GM18873 (cell line): ENCODE results near the gene UHRF1.

Source experiments
- ATAC-seq: cut with Tn5 transposase; IDR thresholded peaks from one replicate; pipeline ENCODE4 v1.9.1; 2021; ENCODE audit warnings: mild to moderate bottlenecking, moderate library complexity, moderate number of reproducible peaks; ENCODE audit not compliant: unreplicated experiment, low FRiP score

Gene UHRF1

DNA sequence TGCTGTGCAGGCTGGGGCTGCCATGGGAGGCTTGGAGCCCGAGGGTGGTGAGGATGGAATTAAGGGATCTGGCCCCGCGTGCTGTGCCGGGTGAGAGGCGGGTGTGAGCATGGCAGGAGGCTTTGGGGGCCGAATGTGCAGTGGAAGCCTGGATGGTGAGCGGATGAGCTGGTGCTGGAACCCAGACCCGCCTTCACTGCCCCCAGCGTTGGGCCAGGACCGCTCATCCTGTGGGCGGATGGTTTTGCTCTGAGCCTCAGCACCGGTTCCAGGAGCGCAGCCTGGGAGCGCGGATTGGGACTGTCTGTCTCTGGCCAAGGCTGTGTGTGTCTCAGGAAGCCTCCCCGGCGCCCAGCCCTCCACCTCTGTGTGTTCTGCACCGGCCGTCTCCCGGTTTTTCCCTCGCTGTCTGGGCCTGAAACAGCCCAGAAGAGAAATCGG, 76.3 kb downstream of the UHRF1 start:
- no peak for ATAC-seq

DNA sequence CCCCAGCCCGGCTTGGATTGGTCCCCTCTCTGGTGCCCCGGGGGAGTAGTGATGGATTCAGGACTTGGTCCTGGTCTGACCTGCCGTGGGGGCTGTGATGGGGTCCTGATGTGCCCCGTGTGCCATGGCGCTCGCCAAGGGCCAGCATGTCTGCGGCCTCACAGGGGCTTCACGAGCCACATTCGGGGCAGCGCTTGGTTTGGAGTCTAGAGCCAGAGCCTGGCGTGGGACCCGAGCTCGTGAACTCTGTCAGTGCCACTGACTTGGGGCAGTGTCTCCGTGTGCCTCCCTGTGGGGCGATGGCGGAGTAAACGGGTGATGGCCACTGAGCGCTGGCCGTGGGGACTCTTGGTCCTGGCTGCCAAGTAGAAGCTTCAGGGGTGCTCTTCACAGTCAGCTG, 76.8 kb downstream of the UHRF1 start:
- ATAC-seq: no peak

DNA sequence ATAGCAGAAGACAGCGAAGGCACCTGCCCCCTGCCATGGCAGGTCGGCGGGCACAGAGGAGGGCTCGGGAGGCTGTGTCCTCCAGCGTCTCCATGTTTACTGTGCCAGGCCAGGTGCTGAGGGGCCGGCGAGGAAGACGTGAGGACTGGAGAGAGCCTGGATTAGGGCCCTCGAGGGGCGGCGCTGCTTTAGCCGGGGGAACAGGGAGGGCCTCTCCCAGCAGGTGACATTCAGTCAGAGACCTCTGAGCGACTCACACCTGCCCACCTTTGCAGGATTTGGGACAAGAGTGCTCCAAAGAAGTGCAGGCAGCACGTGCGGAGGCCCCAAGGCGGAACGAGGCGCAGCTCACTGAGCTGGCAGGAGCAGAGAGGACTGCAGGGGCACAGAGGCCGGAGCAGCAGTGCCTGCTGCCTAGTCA, 77.2 kb downstream of the UHRF1 start:
- no peak for ATAC-seq

DNA sequence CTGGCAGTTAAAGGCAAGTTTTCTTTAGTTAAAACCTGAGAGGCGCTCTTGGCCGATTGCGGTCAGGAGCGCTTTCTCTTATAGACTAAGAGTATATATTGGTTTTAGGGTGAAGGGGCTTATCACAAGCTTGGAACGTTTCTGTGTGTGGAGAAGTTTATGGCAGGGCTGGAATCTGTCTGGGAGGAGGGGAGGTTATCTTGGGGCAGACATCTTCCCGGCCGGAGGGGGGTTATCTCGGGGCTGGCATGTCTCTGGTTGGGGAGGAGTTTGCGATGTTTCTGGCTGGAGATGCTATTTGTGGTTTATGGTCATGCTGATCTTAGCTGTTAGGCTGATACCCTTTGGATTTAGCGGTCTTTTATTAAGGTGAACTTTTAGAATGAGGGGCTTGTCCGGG, 78.0 kb downstream of the UHRF1 start:
- no peak for ATAC-seq

DNA sequence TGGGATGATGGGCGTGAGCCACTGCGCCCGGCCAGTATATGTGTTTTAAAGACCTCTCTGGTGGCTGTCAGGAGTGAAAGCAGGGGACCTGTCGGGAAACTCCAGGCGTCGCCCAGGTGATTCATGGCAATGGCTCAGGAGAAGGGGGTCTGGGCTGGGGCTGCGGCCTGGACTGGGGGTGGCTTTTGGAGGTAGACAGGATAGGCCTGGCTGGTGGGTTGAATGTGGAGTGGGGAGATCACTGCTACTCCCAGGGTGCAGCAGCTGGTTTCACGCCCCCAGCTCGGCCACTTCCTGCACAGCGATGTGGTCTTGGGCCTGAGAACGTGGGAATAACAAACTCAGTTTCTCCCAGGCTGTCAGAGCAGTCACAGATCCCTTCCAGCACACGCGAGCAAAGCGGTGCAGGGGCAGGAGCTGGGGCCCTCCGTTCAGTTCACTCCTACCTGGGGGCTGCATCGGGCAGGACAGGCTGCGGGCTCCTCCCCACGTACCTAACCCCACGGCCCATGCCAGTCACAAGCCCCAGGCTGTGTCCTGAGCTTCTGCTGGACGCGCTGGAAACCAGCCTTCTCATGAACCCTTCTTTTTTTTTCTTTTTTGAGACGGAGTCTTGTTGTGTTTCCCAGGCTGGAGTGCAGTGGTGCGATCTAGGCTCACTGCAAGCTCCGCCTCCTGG, 78.5 kb downstream of the UHRF1 start:
- no peak for ATAC-seq

DNA sequence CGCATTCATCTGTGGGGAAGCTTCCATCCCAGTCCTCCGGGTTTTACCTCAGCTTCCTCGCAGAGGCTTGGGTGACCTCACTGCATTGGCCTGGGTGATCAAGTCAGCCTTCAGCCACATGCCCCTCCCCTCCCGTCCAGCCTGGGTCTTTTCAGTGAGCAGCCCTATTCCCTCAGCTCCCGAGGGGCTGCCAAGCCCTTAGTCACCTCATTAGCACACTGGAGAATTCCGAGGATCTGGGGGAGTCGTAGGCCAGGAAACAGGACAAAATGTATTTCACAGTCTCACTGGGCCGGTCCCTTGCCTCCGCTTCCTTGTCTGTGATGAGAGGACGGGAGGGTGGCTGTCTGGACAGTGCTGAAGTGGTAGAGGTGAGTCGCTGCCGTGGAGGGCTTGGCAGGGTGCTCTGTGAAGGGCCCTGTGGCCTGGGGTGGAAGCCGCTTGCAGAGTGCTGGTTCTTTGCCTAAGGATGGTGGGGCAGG, 79.5 kb downstream of the UHRF1 start:
- no peak for ATAC-seq

DNA sequence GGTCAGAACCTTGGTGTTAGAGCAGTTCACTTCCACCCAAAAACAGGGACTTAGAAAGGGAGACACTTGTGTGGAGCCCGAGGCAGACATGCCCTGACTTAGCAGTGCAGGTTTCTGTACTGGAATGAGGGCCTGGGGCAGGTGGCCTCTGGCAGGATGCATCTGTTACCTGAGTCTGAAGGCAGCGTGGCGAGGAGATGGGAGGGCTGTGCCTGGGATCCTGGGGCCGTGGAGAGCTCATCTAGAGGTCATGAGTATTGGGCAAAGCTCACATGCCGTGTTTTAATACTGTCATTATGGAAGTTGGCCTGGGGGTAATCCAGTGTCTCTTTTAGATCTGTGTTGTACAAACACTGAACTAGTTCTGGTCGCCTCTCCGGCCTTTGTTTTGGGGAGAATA, 81.0 kb downstream of the UHRF1 start:
- ATAC-seq: no peak

DNA sequence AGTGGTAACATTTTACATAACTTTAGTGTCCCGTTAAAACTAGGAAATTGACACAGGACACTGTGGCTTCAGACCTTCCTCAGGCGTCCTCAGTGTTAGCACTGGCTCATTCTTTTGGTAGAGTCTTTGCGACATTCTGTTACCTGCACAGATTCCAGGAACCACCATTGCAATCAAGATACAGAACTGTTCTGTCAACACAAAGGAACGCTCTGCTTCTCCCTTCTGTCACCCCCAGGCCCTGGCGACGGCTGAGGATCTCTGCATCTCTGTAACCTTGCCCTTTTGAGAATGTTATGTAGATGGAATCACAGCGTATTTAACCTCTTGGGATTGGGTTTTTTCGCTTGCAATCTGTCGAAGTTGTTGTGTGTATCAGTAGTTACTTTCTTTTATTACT, 82.2 kb downstream of the UHRF1 start:
- ATAC-seq: no peak

DNA sequence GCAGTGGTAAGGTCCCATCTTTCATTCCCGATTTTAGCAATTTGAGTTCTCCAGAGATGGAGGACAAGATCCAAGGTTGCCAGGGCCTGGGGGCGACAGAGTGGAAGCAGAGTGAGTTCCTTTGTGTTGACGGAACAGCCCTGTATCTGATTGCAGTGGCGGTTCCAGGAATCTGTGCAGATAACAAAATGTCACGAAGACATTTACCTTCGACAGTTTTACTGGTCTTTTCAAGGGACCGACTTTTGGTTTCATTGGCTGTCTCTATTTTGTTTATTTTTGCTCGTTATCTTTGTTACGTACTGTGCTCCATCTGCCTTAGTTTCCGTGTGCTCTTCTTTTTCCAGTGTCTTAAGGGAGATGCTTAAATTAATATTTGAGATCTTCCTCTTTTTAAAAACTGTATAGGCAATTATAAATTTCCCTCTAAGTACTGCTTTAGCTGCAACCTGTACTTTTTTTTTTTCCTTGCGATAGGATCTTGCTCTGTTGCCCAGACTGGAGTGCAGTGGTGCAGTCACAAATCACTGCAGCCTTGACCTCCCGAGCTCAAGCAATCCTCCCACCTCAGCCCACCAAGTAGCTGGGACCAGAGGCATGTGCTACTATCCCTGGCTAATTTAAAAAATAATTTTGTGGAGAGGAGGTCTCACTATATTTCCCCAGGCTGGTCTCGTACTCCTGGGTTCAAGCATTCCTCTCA, 82.8 kb downstream of the UHRF1 start:
- ATAC-seq: no peak

DNA sequence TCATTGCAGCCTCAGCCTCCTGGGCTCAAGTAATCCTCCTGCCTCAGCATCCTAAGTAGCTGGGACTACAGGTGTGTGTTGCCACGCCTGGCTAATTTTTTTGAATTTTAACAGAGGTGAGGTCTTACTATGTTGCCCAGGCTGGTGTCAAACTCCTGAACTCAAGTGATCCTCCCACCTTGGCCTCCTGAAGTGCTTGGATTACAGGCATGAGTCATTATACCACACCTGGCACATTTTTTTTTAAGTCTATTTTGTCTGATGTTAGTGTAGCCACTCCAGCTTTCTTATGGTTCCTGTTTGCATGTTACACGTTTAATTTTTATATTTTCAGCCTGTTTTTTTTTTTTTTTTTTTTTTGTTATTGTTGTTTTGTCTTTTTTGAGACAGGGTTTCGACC, 84.4 kb downstream of the UHRF1 start:
- no peak for ATAC-seq

DNA sequence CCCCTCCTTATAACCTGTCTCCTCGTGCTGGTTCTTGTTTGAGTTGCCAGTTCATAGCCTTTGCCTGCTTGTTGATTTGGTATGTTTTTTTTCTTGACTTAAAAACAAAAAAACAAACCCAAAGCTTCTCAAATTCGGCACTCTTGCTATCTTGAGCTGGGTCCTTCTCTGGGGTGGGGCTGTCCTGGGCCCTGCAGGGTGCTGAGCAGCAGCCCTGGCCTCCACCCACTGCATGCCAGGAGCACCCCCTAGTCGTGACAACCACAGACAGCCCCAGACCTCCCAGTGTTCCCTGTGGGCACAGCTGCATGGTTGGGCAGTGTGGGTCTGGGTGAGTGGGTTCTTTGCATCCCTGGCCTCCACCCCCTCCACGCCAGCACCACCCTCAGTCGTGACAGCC, 87.4 kb downstream of the UHRF1 start:
- no peak for ATAC-seq

DNA sequence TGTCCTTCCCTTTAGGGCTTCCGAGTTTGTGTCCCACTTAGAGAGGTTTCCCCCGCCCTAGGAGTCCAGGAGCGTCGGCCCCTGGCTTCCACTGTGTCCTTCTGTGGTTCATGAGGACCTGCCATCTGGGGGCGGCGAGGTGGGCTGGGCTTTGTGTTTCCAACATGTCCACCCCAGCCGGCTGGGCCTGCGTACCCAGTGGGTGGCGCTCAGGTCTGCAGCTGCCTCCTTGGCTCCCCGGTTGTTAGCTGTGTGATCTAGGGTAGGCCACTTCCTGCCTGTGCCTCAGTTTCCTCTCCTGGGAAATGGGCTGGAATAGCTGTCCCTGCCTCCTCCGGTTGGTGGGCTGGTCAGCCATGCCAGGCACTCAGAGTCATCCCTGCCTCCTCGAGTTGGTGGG, 88.0 kb downstream of the UHRF1 start:
- no peak for ATAC-seq

DNA sequence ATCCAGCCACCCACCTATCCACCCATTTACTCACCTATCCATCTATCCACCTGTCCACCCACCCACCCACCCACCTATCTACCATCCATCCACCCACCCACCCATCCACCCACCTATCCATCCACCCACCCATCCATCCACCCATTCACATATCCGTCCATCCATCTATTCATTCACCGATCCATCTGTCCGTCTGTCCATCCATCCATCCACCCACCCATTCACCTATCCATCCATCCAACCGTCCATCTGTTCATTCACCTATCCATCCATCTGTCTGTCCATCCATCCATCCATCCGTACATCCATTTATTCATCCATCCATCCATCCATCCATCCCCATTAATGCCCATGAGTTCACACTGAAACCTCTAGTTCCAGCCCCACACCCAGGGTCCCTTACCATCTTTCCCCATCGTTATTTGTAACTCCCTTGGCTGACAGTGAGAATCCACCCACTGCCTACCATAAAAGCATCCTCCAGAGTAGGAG, 90.9 kb downstream of the UHRF1 start:
- no peak for ATAC-seq

DNA sequence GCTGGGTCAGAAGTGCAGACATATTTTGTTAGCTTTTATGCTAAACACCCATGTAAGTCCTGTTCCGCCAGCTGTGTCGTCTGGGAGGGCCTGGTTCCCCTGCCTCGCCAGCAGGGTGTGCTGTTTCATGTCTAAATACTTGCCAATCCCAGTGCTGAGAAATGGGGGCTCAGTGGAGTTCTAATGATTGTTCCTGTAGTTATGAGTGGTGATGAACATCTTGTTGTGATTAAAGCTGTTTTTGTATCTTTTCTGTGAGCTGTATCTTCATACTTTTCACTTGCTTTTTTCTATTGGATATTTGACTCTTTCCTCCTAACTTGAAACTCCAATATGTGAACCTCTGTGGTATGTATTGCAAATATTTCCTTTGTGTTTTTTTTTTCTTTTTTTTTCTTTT, 92.3 kb downstream of the UHRF1 start:
- no peak for ATAC-seq

DNA sequence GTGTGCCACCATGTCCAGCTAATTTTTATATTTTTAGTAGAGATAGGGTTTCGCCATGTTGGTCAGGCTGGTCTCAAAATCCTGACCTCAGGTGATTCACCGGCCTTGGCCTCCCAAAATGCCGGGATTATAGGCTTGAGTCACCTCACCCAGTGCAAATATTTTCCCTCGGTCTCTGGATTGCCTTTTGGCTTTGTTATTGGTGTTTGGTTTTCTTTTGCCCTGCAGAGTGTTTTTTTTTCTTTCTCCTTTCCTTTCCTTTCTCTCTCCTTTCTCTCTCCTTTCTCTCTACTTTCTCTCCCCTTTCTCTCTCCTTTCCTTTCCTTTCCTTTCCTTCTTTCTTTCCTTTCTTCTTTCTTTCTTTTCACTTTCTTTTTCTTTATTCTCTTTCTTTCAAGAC, 92.8 kb downstream of the UHRF1 start:
- ATAC-seq: no peak

DNA sequence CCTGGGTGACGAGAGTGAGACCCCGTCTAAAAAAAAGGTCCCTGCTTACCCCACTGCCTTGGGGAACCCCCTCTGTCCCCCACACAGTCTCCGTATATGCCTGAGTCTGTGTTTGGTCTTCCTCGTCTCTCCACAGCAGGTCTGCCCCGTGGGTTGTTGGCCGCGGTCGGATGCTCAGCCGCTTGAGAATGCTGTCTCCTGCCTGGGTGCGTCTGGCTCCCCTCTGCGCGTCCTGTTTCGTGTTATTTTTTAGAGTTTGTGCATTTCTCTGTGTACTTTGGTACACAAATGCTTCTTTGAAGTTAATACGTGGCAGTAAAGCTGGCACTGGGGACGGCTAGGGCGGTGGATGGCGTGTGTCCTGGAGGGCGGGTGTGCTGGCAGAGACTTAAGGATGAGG, 94.5 kb downstream of the UHRF1 start:
- ATAC-seq: no peak

DNA sequence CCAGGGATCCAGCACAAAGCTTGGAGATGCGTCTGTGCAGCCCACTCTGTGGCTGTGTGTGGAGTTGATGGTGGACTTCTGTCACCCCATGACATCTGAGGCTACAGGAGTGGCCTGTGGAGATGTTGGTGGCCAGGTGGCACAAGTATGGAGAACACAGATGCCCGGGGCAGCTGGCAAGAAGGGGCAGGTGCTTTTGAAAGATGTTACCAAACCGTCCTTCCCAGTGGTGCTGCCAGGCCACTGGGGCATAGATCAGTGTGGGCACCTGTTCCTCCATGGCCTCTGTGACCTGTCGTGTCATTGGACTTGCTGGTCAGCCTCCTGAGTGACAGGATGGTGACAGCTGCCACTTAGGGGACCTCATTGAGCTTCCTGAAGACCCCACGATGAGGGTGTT, 95.8 kb downstream of the UHRF1 start:
- no peak for ATAC-seq

DNA sequence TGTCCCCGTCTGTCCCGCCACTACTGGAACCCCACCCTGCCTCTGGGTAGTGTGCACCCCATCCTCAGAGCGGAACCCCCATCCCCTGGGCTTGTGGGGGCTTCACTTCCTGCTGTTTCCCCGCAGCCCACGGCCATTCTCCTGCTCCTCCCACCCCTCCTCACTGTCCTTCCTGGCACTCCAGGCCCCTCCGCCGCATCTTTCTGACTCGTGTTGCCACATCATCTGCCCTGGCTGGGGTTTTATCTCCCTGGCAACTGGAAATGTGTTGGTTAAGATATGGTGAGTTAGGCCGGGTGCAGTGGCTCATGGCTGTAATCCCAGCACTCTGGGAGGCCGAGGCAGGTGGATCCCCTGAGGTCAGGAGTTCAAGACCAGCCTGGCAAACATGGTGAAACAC, 96.9 kb downstream of the UHRF1 start:
- ATAC-seq: no peak

DNA sequence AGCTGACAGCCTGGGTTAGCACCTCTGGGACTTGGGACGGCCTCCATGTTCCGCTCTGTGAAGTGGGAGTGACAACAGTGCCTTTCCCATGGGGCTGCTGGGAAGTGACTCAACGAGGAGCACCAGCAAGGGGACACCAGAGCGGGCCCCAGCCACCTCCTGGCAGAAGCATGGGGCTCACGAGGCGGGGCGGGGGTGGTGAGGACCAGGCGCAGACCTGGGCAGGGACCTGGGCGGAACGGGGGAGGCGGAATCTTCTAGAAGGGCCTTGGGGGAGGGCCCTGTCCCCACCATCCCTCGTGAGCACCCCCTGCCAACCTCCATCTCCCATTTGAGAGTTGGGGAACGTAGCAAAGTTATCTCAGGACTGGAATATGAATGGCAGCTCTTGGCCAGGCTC, 97.5 kb downstream of the UHRF1 start:
- no peak for ATAC-seq
